WTC11 (cell line): Measurements from ENCODE around the gene PEX16. TPM values are rescaled to one million over a fixed set of nuclear protein-coding genes. Genes with fewer than 3 reads are reported as not detected.

Experiments
- ATAC-seq: fragments of 200-7000 bp; cut with Tn5 transposase; 2 replicates; pipeline ENCODE4 v1.10.0; 2021; ENCODE audit warnings: mild to moderate bottlenecking, moderate library complexity
- CTCF ChIA-PET: fragments of 300-600 bp; sonication (Branson Sonifier 250); formaldehyde crosslinking; loops from one replicate; lab custom pipeline; 2021; ENCODE audit warnings: antibody characterized with exemption; lab: Charles Lee
- POLR2A ChIA-PET: fragments of 350-600 bp; sonication (Branson Sonifier 250); formaldehyde crosslinking; loops from one replicate; lab custom pipeline; 2021; ENCODE audit warnings: antibody characterized with exemption; lab: Charles Lee
- DNase-seq: peaks from one replicate; pipeline ENCODE4 v3.0.0; 2021; ENCODE audit warnings: low spot score
- H3K27ac Mint-ChIP-seq: 2 replicates; pipeline ENCODE4 v1.8.0; 2021; ENCODE audit warnings: mixed read lengths
- H3K27me3 Mint-ChIP-seq: 2 replicates; pipeline ENCODE4 v1.8.0; 2021; ENCODE audit warnings: low read depth, mild to moderate bottlenecking, moderate library complexity, mixed read lengths
- H3K36me3 Mint-ChIP-seq: 2 replicates; pipeline ENCODE4 v1.8.0; 2021; ENCODE audit warnings: mixed read lengths
- H3K4me1 Mint-ChIP-seq: 2 replicates; pipeline ENCODE4 v1.8.0; 2022; ENCODE audit warnings: mixed read lengths
- H3K4me3 Mint-ChIP-seq: 2 replicates; pipeline ENCODE4 v1.8.0; 2021; ENCODE audit warnings: mild to moderate bottlenecking, moderate library complexity, mixed read lengths
- H3K9me3 Mint-ChIP-seq: 2 replicates; pipeline ENCODE4 v1.8.0; 2021; ENCODE audit warnings: mixed read lengths
- AFF4 ChIP-seq: sonication (generic); formaldehyde crosslinking; IDR thresholded peaks from 2 replicates; pipeline ENCODE4 v1.8.1; 2023; ENCODE audit warnings: mild to moderate bottlenecking, missing genetic modification reagents, borderline replicate concordance
- E2F4 ChIP-seq: sonication (generic); formaldehyde crosslinking; IDR thresholded peaks from 2 replicates; pipeline ENCODE4 v1.8.1; 2022; ENCODE audit warnings: low read depth, mild to moderate bottlenecking, moderate library complexity, missing genetic modification reagents, borderline replicate concordance
- HMGXB4 ChIP-seq: sonication (generic); formaldehyde crosslinking; IDR thresholded peaks from 2 replicates; pipeline ENCODE4 v1.8.1; 2023; ENCODE audit warnings: mild to moderate bottlenecking, moderate library complexity, missing genetic modification reagents
- MYBL2 ChIP-seq: sonication (generic); formaldehyde crosslinking; IDR thresholded peaks from 2 replicates; pipeline ENCODE4 v1.8.1; 2023; ENCODE audit warnings: mild to moderate bottlenecking, moderate library complexity, missing genetic modification reagents
- NFATC4 ChIP-seq: fragments of 250-450 bp; sonication (Bioruptor Pico); IDR thresholded peaks from 2 replicates; pipeline ENCODE4 v1.9.0; 2021; ENCODE audit warnings: mild to moderate bottlenecking
- NFYB ChIP-seq: sonication (generic); formaldehyde crosslinking; conservative IDR thresholded peaks from 2 replicates; pipeline ENCODE4 v1.8.0; 2022; ENCODE audit warnings: low read depth, missing genetic modification reagents
- SOX15 ChIP-seq: fragments of 250-450 bp; sonication (Bioruptor Pico); IDR thresholded peaks from 2 replicates; pipeline ENCODE4 v1.9.0; 2021; ENCODE audit warnings: mild to moderate bottlenecking
- SP1 ChIP-seq: sonication (generic); formaldehyde crosslinking; conservative IDR thresholded peaks from 2 replicates; pipeline ENCODE4 v1.8.1; 2022; ENCODE audit warnings: missing genetic modification reagents
- STAT6 ChIP-seq: sonication (generic); formaldehyde crosslinking; conservative IDR thresholded peaks from 2 replicates; pipeline ENCODE4 v1.8.1; 2023; ENCODE audit warnings: mild to moderate bottlenecking, low read depth, missing genetic modification reagents, moderate library complexity
- TEAD1 ChIP-seq: sonication (generic); formaldehyde crosslinking; IDR thresholded peaks from 2 replicates; pipeline ENCODE4 v1.8.0; 2022; ENCODE audit warnings: mild to moderate bottlenecking, missing genetic modification reagents
- TEAD4 ChIP-seq: sonication (generic); formaldehyde crosslinking; IDR thresholded peaks from 2 replicates; pipeline ENCODE4 v1.8.0; 2022; ENCODE audit warnings: mild to moderate bottlenecking, missing genetic modification reagents
- ZNF121 ChIP-seq: sonication (generic); formaldehyde crosslinking; IDR thresholded peaks from 2 replicates; pipeline ENCODE4 v1.8.0; 2023; ENCODE audit warnings: missing genetic modification reagents
- ZNF317 ChIP-seq: sonication (generic); formaldehyde crosslinking; IDR thresholded peaks from 2 replicates; pipeline ENCODE4 v1.8.1; 2023; ENCODE audit warnings: low read depth, mild to moderate bottlenecking, moderate library complexity, missing genetic modification reagents, borderline replicate concordance
- ZNF423 ChIP-seq: fragments of 250-450 bp; sonication (Bioruptor Pico); IDR thresholded peaks from 2 replicates; pipeline ENCODE4 v2.1.2; 2022; ENCODE audit warnings: mild to moderate bottlenecking, moderate library complexity
- ZNF425 ChIP-seq: fragments of 250-450 bp; sonication (Bioruptor Pico); conservative IDR thresholded peaks from 2 replicates; pipeline ENCODE4 v1.9.0; 2021; ENCODE audit warnings: mild to moderate bottlenecking
- ZSCAN18 ChIP-seq: fragments of 250-450 bp; sonication (Bioruptor Pico); IDR thresholded peaks from 2 replicates; pipeline ENCODE4 v2.1.2; 2022; ENCODE audit warnings: mild to moderate bottlenecking, moderate library complexity
- total RNA-seq: library from RNA; stranded (reverse); gene quantifications from 3 replicates; pipeline ENCODE4 v1.2.3, GENCODE V29; 2021

The PEX16 gene
- total RNA-seq, 1 experiment from 2014 or later: 39.3 TPM

GRCh38 chr11:45924036-45924915 lies 6.6 kb upstream of the PEX16 start (continued):
- TF ChIP-seq HMGXB4: no peak
- TF ChIP-seq ZNF423 (CRISPR knock-in tag): no peak
- no peak for TF ChIP-seq ZNF425 (CRISPR knock-in tag)
- TF ChIP-seq ZNF317: no peak
- TF ChIP-seq ZSCAN18 (CRISPR knock-in tag): no peak
- TF ChIP-seq NFATC4 (CRISPR knock-in tag): no peak

- POLR2A ChIA-PET: interaction anchor here (0.5 to 1.8 kb wide), 21 partner anchors 8 to 373 kb away, joined by 3 to 12 read pairs (median 4); partner anchors contain the start of gene CRY2
- peak within 1 kb of the TSS; percentile 99 for H3K27ac Mint-ChIP-seq
- H3K27me3 Mint-ChIP-seq: peaks cover 2% of the 10 kb centered on the region; the same call in 1 of the 2 replicates
- peaks cover 17% of the 10 kb centered on the region for H3K36me3 Mint-ChIP-seq
- CTCF ChIA-PET: interaction anchor here (0.8 to 4.0 kb wide), 15 partner anchors 25 to 470 kb away, joined by 3 to 33 read pairs (median 4); no protein-coding TSS in a partner anchor
- H3K4me3 Mint-ChIP-seq: peak within 1 kb of the TSS; percentile 92
- ATAC-seq: peak; percentile 36
- DNase-seq: no peak
- TF ChIP-seq STAT6 (CRISPR knock-in tag): no peak
- TF ChIP-seq ZNF423 (CRISPR knock-in tag): peak; percentile 3; the same call in 1 of the 2 replicates
- no peak for TF ChIP-seq SOX15 (CRISPR knock-in tag)
- no peak for TF ChIP-seq NFYB (CRISPR knock-in tag)
- no peak for TF ChIP-seq TEAD4 (CRISPR knock-in tag)
- TF ChIP-seq SP1 (CRISPR knock-in tag): peak; percentile 78
- 0 out of 2 replicates have a peak, but pooled peaks have one; percentile 13 for TF ChIP-seq AFF4
- TF ChIP-seq MYBL2 (CRISPR knock-in tag): 0 out of 2 replicates have a peak, but pooled peaks have one; percentile 15
- TF ChIP-seq TEAD1 (CRISPR knock-in tag): peak; percentile 17; the same call in 1 of the 2 replicates
- no peak for TF ChIP-seq ZNF121 (CRISPR knock-in tag)
- TF ChIP-seq E2F4 (CRISPR knock-in tag): no peak
- H3K4me1 Mint-ChIP-seq: peaks cover 36% of the 10 kb centered on the region
- H3K9me3 Mint-ChIP-seq: no peaks in the 10 kb centered on the region
Measured at GRCh38 chr11:45922425-45923082, 4.9 kb upstream of the PEX16 start, which contains the start of gene LARGE2. LARGE2 (plus strand) TSS chr11:45922656; CDS start chr11:45922883, 227 bp downstream.
